Measurements from ENCODE around the gene SOCS2. TPM values are rescaled to one million over a fixed set of nuclear protein-coding genes. Genes with fewer than 3 reads are reported as not detected.

Gene SOCS2
- total and polyA plus RNA-seq, 2 of the 13 experiments (the other 11 are each of a cell fraction or from before 2014, with no cell fraction given), result 0.62 to 1.5 TPM

DNA sequence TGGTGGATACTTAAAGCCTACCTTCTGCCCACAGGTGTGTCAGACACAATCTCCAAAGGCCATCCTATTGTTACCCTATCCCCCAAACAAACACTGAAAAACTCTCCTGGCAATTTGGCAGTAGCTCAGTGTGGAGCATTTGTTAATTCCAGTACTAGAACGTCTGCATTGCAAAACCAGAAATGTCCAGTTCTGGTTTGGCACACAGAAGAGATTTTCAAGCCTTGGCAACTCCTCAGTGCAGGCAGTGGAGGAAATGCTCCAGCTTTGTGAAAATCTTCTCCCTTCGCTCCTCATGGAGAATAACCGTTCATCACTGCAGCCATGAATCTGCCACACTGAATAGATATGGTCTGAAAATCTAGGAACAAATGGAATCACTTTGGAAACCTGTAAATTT, 5.3 kb upstream of the SOCS2 start (continued):
- TF ChIP-seq, protein P1, sequence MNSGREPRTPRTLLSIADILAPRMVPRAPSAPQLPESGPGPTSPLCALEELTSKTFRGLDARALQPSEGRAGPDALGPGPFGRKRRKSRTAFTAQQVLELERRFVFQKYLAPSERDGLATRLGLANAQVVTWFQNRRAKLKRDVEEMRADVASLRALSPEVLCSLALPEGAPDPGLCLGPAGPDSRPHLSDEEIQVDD (CRISPR knock-in tag; IDR thresholded peaks at IDR 0.05; ENCODE audit: borderline replicate concordance), result no peak

DNA sequence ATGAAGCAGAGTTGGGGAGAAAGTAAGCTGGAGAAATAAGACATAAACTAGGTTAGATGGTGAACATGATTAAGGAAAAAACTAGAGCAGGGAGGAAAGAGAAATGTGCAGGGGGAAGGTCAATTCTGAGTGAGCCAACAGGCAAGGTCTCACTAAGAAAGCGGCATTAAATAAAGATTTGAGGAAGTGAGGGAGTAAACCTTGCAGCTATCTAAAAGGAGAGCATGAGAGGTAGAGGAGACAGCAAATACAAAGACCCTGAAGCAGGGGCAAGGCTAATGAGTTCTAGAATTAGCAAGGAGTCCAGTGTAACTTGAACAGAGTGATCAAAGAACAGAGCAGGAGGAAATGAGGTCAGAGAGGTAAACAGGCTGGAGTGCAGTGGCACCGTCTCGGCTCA, 4.4 kb upstream of the SOCS2 start:
- TF ChIP-seq ZNF382 (CRISPR knock-in tag; IDR thresholded peaks at IDR 0.05; ENCODE audit: borderline replicate concordance) (no peak), EED (CRISPR knock-in tag; IDR thresholded peaks at IDR 0.05) (no peak), RXRB (CRISPR knock-in tag; IDR thresholded peaks at IDR 0.05; ENCODE audit: borderline replicate concordance) (no peak), SMARCE1 (IDR thresholded peaks at IDR 0.05; ENCODE audit: borderline replicate concordance) (no peak), SAP130 (CRISPR knock-in tag; IDR thresholded peaks at IDR 0.05; ENCODE audit: low read depth) (no peak), FOSL1 (CRISPR knock-in tag; IDR thresholded peaks at IDR 0.05; ENCODE audit: borderline replicate concordance) (no peak), SSRP1 (CRISPR knock-in tag; IDR thresholded peaks at IDR 0.05) (no peak), NFE2L1 (CRISPR knock-in tag; IDR thresholded peaks at IDR 0.05; ENCODE audit: borderline replicate concordance) (no peak), ZBTB21 (CRISPR knock-in tag; IDR thresholded peaks at IDR 0.05) (no peak), PCBP2 (optimal IDR thresholded peaks at IDR 0.05; ENCODE audit: low read depth, low read length, poor library complexity, severe bottlenecking) (no peak), NBN (conservative IDR thresholded peaks at IDR 0.05) (no peak), FIP1L1 (IDR thresholded peaks at IDR 0.05; ENCODE audit: borderline replicate concordance, insufficient read depth, low read depth, low read length) (no peak), PAWR (CRISPR knock-in tag; IDR thresholded peaks at IDR 0.05; ENCODE audit: borderline replicate concordance) (no peak), ZNF225 (CRISPR knock-in tag; IDR thresholded peaks at IDR 0.05) (no peak), ZNF772 (CRISPR knock-in tag; IDR thresholded peaks at IDR 0.05) (no peak), ZNF781 (CRISPR knock-in tag; IDR thresholded peaks at IDR 0.05; ENCODE audit: borderline replicate concordance, not compliant biosample characterization) (no peak), KMT2A (CRISPR knock-in tag; IDR thresholded peaks at IDR 0.05) (no peak)
- TF ChIP-seq, protein P2, sequence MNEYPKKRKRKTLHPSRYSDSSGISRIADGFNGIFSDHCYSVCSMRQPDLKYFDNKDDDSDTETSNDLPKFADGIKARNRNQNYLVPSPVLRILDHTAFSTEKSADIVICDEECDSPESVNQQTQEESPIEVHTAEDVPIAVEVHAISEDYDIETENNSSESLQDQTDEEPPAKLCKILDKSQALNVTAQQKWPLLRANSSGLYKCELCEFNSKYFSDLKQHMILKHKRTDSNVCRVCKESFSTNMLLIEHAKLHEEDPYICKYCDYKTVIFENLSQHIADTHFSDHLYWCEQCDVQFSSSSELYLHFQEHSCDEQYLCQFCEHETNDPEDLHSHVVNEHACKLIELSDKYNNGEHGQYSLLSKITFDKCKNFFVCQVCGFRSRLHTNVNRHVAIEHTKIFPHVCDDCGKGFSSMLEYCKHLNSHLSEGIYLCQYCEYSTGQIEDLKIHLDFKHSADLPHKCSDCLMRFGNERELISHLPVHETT (CRISPR knock-in tag; conservative IDR thresholded peaks at IDR 0.05), result no peak
- TF ChIP-seq, protein P3, sequence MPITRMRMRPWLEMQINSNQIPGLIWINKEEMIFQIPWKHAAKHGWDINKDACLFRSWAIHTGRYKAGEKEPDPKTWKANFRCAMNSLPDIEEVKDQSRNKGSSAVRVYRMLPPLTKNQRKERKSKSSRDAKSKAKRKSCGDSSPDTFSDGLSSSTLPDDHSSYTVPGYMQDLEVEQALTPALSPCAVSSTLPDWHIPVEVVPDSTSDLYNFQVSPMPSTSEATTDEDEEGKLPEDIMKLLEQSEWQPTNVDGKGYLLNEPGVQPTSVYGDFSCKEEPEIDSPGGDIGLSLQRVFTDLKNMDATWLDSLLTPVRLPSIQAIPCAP (CRISPR knock-in tag; IDR thresholded peaks at IDR 0.05; ENCODE audit: low read depth), result no peak
- Histone ChIP-seq H2AFZ (ENCODE audit: low read length) (no peak overlapping the region), H3K4me2 (ENCODE audit: low read depth, low read length) (no peak overlapping the region), H3K4me3 (replicated peaks in 1 of 3; ENCODE audit: insufficient read depth in 1 of 3, low read depth in 2 of 3, low read length in 3 of 3) (no peak overlapping the region), H3K9me3 (ENCODE audit: low read length) (no peaks in the 10 kb centered on the region), H3K27me3 (ENCODE audit: control insufficient read depth in 1 of 2, insufficient read depth in 2 of 2, low read length in 2 of 2) (peaks cover 3 to 24% of the 10 kb centered on the region in 2 experiments; a peak in 4 of 5 replicates), H3K36me3 (replicated peaks in 1 of 2; ENCODE audit: control insufficient read depth in 1 of 2, insufficient read depth in 2 of 2, low read length in 2 of 2) (no peaks in the 10 kb centered on the region), H3K27ac (ENCODE audit: extremely low read length, insufficient read depth, low read length) (no peak overlapping the region), H4K20me1 (ENCODE audit: insufficient read depth, low read length) (no peaks in the 10 kb centered on the region), H3K79me2 (ENCODE audit: insufficient read depth, low read length) (no peaks in the 10 kb centered on the region), H3K4me1 (ENCODE audit: insufficient read depth, low read length) (peaks cover 42% of the 10 kb centered on the region), H3K9ac (ENCODE audit: insufficient read depth, low read depth, low read length) (no peak overlapping the region)
- in situ Hi-C loops (cut with HindIII; ENCODE audit: extremely low pct_ligation_motif_present, low pct_unique_long_range_greater_than_20kb) (loop anchor here (10.0 kb wide), 1 partner anchor 63 kb away; no protein-coding TSS in a partner anchor), intact Hi-C loops (cut with micrococcal nuclease; ENCODE audit: unreplicated experiment) (loop anchor here (2.0 to 5.0 kb wide), 2 partner anchors 109 to 411 kb away; partner anchors contain the start of gene CRADD)
- CTCF ChIA-PET (ENCODE audit: low intra/inter-chr PET ratio, low total read pairs), result no interaction called here
- FAIRE-seq (no peak), ATAC-seq (no peak), DNase-seq (ENCODE audit: low spot score) (no peak)
- BruUV-seq (replicated peaks), result no TSS peak
- POLR2A ChIA-PET, result no interaction called here
- WGBS (ENCODE audit: low lambda C conversion rate), result 49% methylated on average over 3 of the region's 3 CpGs
